ENCODE data around the gene NCOA1.

Gene NCOA1

DNA sequence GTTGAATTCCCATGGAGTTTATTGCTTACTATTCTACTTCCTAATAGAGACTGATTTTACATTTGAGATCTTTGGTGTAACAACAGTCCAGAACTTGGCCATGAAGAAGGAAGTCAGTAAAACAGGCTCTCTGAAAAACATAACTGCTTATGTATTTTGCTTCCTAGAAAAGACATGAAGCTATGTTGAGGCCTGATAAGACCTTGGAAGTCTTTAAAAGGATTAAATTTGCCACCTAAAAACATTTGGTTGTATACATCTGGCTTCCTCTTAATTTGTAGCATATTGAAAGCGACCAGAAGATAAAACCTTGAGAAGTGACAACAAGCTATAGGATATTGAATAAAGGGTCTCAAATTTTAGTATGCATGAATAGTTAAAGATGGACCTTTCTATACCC lies 265.7 kb downstream of the NCOA1 start:
- no peak overlapping the region for H3K4me3 ChIP-seq (replicated peaks; ENCODE audit: insufficient read depth, low read length)
- no peaks in the 10 kb centered on the region for H3K27me3 ChIP-seq (ENCODE audit: insufficient read depth, poor library complexity, severe bottlenecking)
- no peak for DNase-seq (ENCODE audit: low read depth in 1 of 2, low spot score in 1 of 2)
- TF ChIP-seq, protein P1, sequence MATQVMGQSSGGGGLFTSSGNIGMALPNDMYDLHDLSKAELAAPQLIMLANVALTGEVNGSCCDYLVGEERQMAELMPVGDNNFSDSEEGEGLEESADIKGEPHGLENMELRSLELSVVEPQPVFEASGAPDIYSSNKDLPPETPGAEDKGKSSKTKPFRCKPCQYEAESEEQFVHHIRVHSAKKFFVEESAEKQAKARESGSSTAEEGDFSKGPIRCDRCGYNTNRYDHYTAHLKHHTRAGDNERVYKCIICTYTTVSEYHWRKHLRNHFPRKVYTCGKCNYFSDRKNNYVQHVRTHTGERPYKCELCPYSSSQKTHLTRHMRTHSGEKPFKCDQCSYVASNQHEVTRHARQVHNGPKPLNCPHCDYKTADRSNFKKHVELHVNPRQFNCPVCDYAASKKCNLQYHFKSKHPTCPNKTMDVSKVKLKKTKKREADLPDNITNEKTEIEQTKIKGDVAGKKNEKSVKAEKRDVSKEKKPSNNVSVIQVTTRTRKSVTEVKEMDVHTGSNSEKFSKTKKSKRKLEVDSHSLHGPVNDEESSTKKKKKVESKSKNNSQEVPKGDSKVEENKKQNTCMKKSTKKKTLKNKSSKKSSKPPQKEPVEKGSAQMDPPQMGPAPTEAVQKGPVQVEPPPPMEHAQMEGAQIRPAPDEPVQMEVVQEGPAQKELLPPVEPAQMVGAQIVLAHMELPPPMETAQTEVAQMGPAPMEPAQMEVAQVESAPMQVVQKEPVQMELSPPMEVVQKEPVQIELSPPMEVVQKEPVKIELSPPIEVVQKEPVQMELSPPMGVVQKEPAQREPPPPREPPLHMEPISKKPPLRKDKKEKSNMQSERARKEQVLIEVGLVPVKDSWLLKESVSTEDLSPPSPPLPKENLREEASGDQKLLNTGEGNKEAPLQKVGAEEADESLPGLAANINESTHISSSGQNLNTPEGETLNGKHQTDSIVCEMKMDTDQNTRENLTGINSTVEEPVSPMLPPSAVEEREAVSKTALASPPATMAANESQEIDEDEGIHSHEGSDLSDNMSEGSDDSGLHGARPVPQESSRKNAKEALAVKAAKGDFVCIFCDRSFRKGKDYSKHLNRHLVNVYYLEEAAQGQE (IDR thresholded peaks at IDR 0.05; ENCODE audit: insufficient replicate concordance, low read depth), result no peak
- TF ChIP-seq, protein P2, sequence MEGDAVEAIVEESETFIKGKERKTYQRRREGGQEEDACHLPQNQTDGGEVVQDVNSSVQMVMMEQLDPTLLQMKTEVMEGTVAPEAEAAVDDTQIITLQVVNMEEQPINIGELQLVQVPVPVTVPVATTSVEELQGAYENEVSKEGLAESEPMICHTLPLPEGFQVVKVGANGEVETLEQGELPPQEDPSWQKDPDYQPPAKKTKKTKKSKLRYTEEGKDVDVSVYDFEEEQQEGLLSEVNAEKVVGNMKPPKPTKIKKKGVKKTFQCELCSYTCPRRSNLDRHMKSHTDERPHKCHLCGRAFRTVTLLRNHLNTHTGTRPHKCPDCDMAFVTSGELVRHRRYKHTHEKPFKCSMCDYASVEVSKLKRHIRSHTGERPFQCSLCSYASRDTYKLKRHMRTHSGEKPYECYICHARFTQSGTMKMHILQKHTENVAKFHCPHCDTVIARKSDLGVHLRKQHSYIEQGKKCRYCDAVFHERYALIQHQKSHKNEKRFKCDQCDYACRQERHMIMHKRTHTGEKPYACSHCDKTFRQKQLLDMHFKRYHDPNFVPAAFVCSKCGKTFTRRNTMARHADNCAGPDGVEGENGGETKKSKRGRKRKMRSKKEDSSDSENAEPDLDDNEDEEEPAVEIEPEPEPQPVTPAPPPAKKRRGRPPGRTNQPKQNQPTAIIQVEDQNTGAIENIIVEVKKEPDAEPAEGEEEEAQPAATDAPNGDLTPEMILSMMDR (IDR thresholded peaks at IDR 0.05; ENCODE audit: insufficient read depth, low read length), result no peak
- no peak for TF ChIP-seq SPI1 (IDR thresholded peaks at IDR 0.05; ENCODE audit: borderline replicate concordance, low read depth)
- TF ChIP-seq POLR2AphosphoS5 (IDR thresholded peaks at IDR 0.05; ENCODE audit: low read depth), result no peak
- no peak for TF ChIP-seq GABPA (IDR thresholded peaks at IDR 0.05; ENCODE audit: low read depth)
- no peak overlapping the region for H3K27ac ChIP-seq (replicated peaks)

DNA sequence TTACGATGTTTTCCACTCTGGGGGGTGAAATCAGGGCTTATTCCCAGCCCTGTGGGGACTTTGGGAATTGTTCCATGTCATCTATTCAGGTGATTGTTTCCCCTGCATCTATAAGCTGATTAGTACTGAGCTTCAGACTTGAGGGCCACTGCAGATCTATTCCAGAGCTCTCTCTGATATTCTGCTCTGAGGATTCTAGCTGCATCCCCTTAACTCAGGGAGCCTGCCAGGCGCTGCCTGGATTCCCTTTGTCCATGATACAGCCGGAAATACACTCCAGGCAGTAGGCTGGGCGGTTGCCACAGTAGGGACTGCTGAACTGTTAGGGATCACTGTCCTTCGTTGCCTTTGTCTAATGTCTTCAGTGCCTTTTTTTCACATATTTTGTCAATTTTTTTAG lies 270.8 kb downstream of the NCOA1 start:
- TF ChIP-seq POLR2AphosphoS5 (IDR thresholded peaks at IDR 0.05; ENCODE audit: low read depth), result no peak
- no peak for TF ChIP-seq GABPA (IDR thresholded peaks at IDR 0.05; ENCODE audit: low read depth)
- TF ChIP-seq, protein P1 (IDR thresholded peaks at IDR 0.05; ENCODE audit: insufficient replicate concordance, low read depth), result no peak
- TF ChIP-seq, protein P2 (IDR thresholded peaks at IDR 0.05; ENCODE audit: insufficient read depth, low read length), result no peak
- no peak for TF ChIP-seq SPI1 (IDR thresholded peaks at IDR 0.05; ENCODE audit: borderline replicate concordance, low read depth)
- no peak overlapping the region for H3K4me3 ChIP-seq (replicated peaks; ENCODE audit: insufficient read depth, low read length)
- no peak for DNase-seq (ENCODE audit: low read depth in 1 of 2, low spot score in 1 of 2)
- no peak overlapping the region for H3K27ac ChIP-seq (replicated peaks)
- H3K27me3 ChIP-seq (ENCODE audit: insufficient read depth, poor library complexity, severe bottlenecking), result no peaks in the 10 kb centered on the region

DNA sequence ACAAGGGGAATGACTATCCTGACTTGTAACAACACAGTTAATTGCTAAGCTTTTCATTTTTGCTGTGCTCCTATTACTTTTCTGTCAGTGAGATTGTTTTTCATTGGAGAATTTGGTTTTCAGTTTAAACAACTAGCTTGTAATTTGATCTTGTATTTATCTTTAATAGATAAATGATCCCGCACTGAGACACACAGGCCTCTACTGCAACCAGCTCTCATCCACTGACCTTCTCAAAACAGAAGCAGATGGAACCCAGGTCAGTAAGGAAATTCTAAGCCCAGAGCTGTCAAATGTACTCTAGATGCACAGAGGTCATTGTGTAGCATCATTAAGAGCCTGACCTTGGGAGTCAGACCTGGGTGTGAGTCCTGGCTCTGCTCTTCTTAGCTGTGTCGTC lies 271.5 kb downstream of the NCOA1 start:
- TF ChIP-seq, protein P2 (IDR thresholded peaks at IDR 0.05; ENCODE audit: insufficient read depth, low read length), result no peak
- TF ChIP-seq, protein P1 (IDR thresholded peaks at IDR 0.05; ENCODE audit: insufficient replicate concordance, low read depth), result no peak
- TF ChIP-seq GABPA (IDR thresholded peaks at IDR 0.05; ENCODE audit: low read depth), result no peak
- H3K4me3 ChIP-seq (replicated peaks; ENCODE audit: insufficient read depth, low read length), result no peak overlapping the region

More for the DNA sequence above, 271.5 kb downstream of the NCOA1 start:
- Histone ChIP-seq H3K27me3 (ENCODE audit: insufficient read depth, poor library complexity, severe bottlenecking) (no peaks in the 10 kb centered on the region), H3K27ac (replicated peaks) (no peak overlapping the region)
- DNase-seq (ENCODE audit: low read depth in 1 of 2, low spot score in 1 of 2), result no peak

All from HL-60 (cell line).